Stimulated activated naive B cell treated with anti-CD40 and anti-IgM and Interleukin-4, amounts not matched to agents 10 μg/mL and 1 μg/mL and 100 μg/mL, for 72 hours (primary cell): ENCODE measurements around the gene PRDX4.

Experiments used
- ATAC-seq, 2 donors: fragments of 150-1000 bp; cut with Tn5 transposase; replicated peaks; 2 replicates each; pipeline ENCODE4 v1.10.0; 2021; ENCODE audit warnings: moderate library complexity in 1 of 2
- DNase-seq: peaks from one replicate; pipeline ENCODE4 v3.0.0; 2021
- H3K27ac Mint-ChIP-seq: one replicate; pipeline ENCODE4 v1.8.0; 2022; ENCODE audit warnings: mild to moderate bottlenecking, mixed read lengths
- H3K27me3 Mint-ChIP-seq, 2 donors: one replicate each; pipeline ENCODE4 v1.8.0; 2022; ENCODE audit warnings: mixed read lengths in 2 of 2
- H3K36me3 Mint-ChIP-seq, 2 donors: one replicate each; pipeline ENCODE4 v1.8.0; 2022; ENCODE audit warnings: mixed read lengths in 2 of 2, mild to moderate bottlenecking in 1 of 2
- H3K4me1 Mint-ChIP-seq, 2 donors: one replicate each; pipeline ENCODE4 v1.8.0; 2022; ENCODE audit warnings: mixed read lengths in 2 of 2, mild to moderate bottlenecking in 1 of 2
- H3K4me3 Mint-ChIP-seq, 2 donors: one replicate each; pipeline ENCODE4 v1.8.0; 2022; ENCODE audit warnings: mild to moderate bottlenecking in 2 of 2, mixed read lengths in 2 of 2, moderate library complexity in 1 of 2
- H3K9me3 Mint-ChIP-seq, 2 donors: one replicate each; pipeline ENCODE4 v1.8.0; 2022; ENCODE audit warnings: mixed read lengths in 2 of 2, mild to moderate bottlenecking in 1 of 2

The PRDX4 gene

DNA sequence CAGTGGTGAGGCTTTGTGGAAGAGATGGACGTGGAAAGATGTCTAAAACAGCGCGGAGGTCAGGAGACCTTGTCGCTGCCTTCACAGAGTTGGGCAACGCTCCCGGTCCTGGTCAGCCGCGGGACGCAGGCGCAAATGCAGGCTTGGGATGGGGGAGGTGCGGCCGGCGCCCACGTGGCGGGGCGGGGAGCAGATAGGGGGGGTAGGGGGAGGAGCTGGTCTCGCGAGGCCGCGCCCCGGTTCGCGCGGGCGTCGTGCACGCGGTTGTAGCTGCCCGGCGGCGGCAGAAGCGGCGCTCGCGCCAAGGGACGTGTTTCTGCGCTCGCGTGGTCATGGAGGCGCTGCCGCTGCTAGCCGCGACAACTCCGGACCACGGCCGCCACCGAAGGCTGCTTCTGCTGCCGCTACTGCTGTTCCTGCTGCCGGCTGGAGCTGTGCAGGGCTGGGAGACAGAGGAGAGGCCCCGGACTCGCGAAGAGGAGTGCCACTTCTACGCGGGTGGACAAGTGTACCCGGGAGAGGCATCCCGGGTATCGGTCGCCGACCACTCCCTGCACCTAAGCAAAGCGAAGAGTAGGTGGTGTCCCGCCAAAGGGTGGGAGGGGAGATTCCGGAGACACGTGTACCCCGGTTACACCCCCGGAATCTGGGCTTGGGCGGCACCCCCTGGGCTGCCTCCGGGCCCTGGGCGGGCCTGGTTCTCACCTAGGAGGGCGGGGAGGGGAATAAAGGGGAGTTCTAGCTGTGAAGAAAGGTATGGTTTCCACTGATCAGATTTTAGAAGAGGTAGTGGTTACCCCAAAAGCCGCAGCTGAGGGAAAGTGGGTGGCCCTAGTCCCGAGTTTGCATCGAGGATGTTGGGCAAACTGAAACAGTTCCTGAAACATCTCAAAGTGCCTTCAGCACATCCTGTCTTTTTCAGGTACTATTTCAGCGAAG lies at the start of gene PRDX4:
PRDX4 (plus strand) TSS at position 255 of the 939 bp plus-strand sequence; CDS start at position 333, 78 bp downstream.
- H3K9me3 Mint-ChIP-seq = peaks cover 0 to 5% of the 10 kb centered on the region in 2 donors
- H3K36me3 Mint-ChIP-seq = peaks cover 2 to 4% of the 10 kb centered on the region in 2 donors
- peak within 1 kb of the TSS; percentile 93 for H3K27ac Mint-ChIP-seq
- peaks cover 0 to 8% of the 10 kb centered on the region in 2 donors for H3K27me3 Mint-ChIP-seq
- H3K4me3 Mint-ChIP-seq = peak within 1 kb of the TSS; percentile 86 to 87
- DNase-seq = peak; percentile 74
- H3K4me1 Mint-ChIP-seq = peaks cover 3 to 14% of the 10 kb centered on the region in 2 donors
- peak; percentile 79 to 84 for ATAC-seq

GRCh38 chrX:23621621-23622265 lies 45.5 kb upstream of the PRDX4 start:
- ATAC-seq = no peak
- Mint-ChIP-seq H3K4me3 (no peak overlapping the region), H3K27ac (no peak overlapping the region), H3K9me3 (no peaks in the 10 kb centered on the region), H3K36me3 (no peaks in the 10 kb centered on the region), H3K4me1 (no peaks in the 10 kb centered on the region), H3K27me3 (peaks cover 0 to 4% of the 10 kb centered on the region in 2 donors)
- DNase-seq = no peak

- H3K27ac Mint-ChIP-seq = no peak overlapping the region
- no peaks in the 10 kb centered on the region for H3K9me3 Mint-ChIP-seq
- no peak overlapping the region for H3K4me3 Mint-ChIP-seq
- H3K4me1 Mint-ChIP-seq = no peaks in the 10 kb centered on the region
- no peaks in the 10 kb centered on the region for H3K36me3 Mint-ChIP-seq
- ATAC-seq (no peak), DNase-seq (no peak)
- peaks cover 0 to 4% of the 10 kb centered on the region in 2 donors for H3K27me3 Mint-ChIP-seq
Measured at GRCh38 chrX:23623797-23624196, 43.5 kb upstream of the PRDX4 start.

GRCh38 chrX:23626651-23627050 lies 40.6 kb upstream of the PRDX4 start:
- H3K27ac Mint-ChIP-seq = no peak overlapping the region
- H3K9me3 Mint-ChIP-seq = no peaks in the 10 kb centered on the region
- no peaks in the 10 kb centered on the region for H3K36me3 Mint-ChIP-seq
- H3K4me3 Mint-ChIP-seq = no peak overlapping the region
- no peak for ATAC-seq
- H3K27me3 Mint-ChIP-seq = peaks cover 0 to 9% of the 10 kb centered on the region in 2 donors
- no peaks in the 10 kb centered on the region for H3K4me1 Mint-ChIP-seq
- DNase-seq = no peak

- peaks cover 0 to 9% of the 10 kb centered on the region in 2 donors for H3K27me3 Mint-ChIP-seq
- no peak overlapping the region for H3K4me3 Mint-ChIP-seq
- no peaks in the 10 kb centered on the region for H3K9me3 Mint-ChIP-seq
- no peaks in the 10 kb centered on the region for H3K36me3 Mint-ChIP-seq
- no peak for DNase-seq
- H3K27ac Mint-ChIP-seq = no peak overlapping the region
- ATAC-seq = no peak
- no peaks in the 10 kb centered on the region for H3K4me1 Mint-ChIP-seq
Measured at GRCh38 chrX:23628131-23628530, 39.2 kb upstream of the PRDX4 start.

GRCh38 chrX:23631136-23631535 lies 36.2 kb upstream of the PRDX4 start:
- no peak for ATAC-seq

GRCh38 chrX:23633834-23634580 lies 33.3 kb upstream of the PRDX4 start:
- ATAC-seq = no peak
- Mint-ChIP-seq H3K4me1 (no peaks in the 10 kb centered on the region), H3K27me3 (peaks cover 9 to 14% of the 10 kb centered on the region in 2 donors), H3K36me3 (no peaks in the 10 kb centered on the region), H3K4me3 (no peak overlapping the region), H3K9me3 (no peaks in the 10 kb centered on the region), H3K27ac (no peak overlapping the region)
- DNase-seq = no peak

More at GRCh38 chrX:23631136-23631535, 36.2 kb upstream of the PRDX4 start:
- H3K36me3 Mint-ChIP-seq = no peaks in the 10 kb centered on the region
- no peak overlapping the region for H3K27ac Mint-ChIP-seq
- peaks cover 0 to 5% of the 10 kb centered on the region in 2 donors for H3K27me3 Mint-ChIP-seq
- H3K4me3 Mint-ChIP-seq = no peak overlapping the region
- no peak for DNase-seq
- no peaks in the 10 kb centered on the region for H3K9me3 Mint-ChIP-seq
- H3K4me1 Mint-ChIP-seq = no peaks in the 10 kb centered on the region

- H3K4me1 Mint-ChIP-seq = no peaks in the 10 kb centered on the region
- no peak overlapping the region for H3K27ac Mint-ChIP-seq
- peaks cover 8 to 9% of the 10 kb centered on the region in 2 donors for H3K27me3 Mint-ChIP-seq
- no peaks in the 10 kb centered on the region for H3K36me3 Mint-ChIP-seq
- ATAC-seq = peak in 1 of 2 donors; percentile 31
- peaks cover 5 to 6% of the 10 kb centered on the region in 2 donors for H3K9me3 Mint-ChIP-seq
- H3K4me3 Mint-ChIP-seq = no peak overlapping the region
- DNase-seq = no peak
Measured at GRCh38 chrX:23637187-23637586, 30.1 kb upstream of the PRDX4 start.

- no peak for ATAC-seq
Measured at GRCh38 chrX:23643020-23643419, 24.3 kb upstream of the PRDX4 start.

DNA sequence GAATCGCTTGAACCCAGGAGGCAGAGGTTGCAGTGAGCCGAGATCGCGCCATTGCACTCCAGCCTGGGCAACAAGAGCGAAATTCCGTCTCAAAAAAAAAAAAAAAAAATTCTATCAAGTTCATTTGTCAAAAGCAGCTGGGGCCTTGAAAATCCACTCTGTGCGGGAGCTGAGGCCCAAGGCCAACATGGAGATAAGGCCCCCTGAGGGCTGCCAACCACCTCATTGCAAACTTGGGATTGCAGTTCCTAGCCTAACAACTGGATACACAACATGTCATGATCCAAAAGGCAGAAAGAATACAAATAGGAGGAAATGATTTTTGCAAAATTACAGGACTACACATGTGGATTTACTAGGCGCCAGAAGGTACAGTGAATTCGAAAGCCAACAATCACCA lies 22.5 kb upstream of the PRDX4 start:
- Mint-ChIP-seq H3K27ac (no peak overlapping the region), H3K36me3 (no peaks in the 10 kb centered on the region), H3K9me3 (peaks cover 5 to 6% of the 10 kb centered on the region in 2 donors), H3K4me1 (no peaks in the 10 kb centered on the region), H3K4me3 (no peak overlapping the region), H3K27me3 (peaks cover 0 to 3% of the 10 kb centered on the region in 2 donors)
- ATAC-seq (no peak), DNase-seq (no peak)

More at GRCh38 chrX:23643020-23643419, 24.3 kb upstream of the PRDX4 start:
- no peak overlapping the region for H3K27ac Mint-ChIP-seq
- no peaks in the 10 kb centered on the region for H3K36me3 Mint-ChIP-seq
- no peaks in the 10 kb centered on the region for H3K4me1 Mint-ChIP-seq
- no peak for DNase-seq
- H3K27me3 Mint-ChIP-seq = no peaks in the 10 kb centered on the region
- H3K9me3 Mint-ChIP-seq = peaks cover 5 to 6% of the 10 kb centered on the region in 2 donors
- no peak overlapping the region for H3K4me3 Mint-ChIP-seq

DNA sequence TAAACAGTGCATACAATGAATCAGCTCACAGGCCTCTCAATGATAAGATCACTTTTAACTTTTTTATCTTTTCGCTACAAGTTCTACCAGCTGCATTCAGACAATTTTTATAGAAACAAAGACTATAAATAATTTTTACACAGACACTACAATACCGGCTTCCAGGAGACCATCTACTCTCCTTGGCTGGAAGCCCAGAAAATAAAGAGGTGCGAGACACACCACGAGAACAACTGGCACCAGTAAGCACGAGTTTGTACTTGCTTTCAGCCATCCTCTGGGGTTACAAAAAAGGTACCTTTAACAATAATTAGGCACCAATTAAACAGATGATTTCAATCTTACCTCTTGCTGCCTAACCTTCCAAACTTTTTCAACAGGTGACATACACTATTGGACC lies 11.2 kb upstream of the PRDX4 start:
- no peak overlapping the region for H3K4me3 Mint-ChIP-seq
- peaks cover 0 to 10% of the 10 kb centered on the region in 2 donors for H3K27me3 Mint-ChIP-seq
- ATAC-seq = no peak
- H3K36me3 Mint-ChIP-seq = no peaks in the 10 kb centered on the region
- no peak for DNase-seq
- peaks cover 3 to 7% of the 10 kb centered on the region in 2 donors for H3K4me1 Mint-ChIP-seq
- no peak overlapping the region for H3K27ac Mint-ChIP-seq
- H3K9me3 Mint-ChIP-seq = no peaks in the 10 kb centered on the region

GRCh38 chrX:23656684-23657083 lies 10.6 kb upstream of the PRDX4 start:
- H3K9me3 Mint-ChIP-seq = no peaks in the 10 kb centered on the region
- H3K27ac Mint-ChIP-seq = no peak overlapping the region
- H3K36me3 Mint-ChIP-seq = no peaks in the 10 kb centered on the region
- DNase-seq (no peak), ATAC-seq (no peak)
- no peak overlapping the region for H3K4me3 Mint-ChIP-seq
- peaks cover 3 to 11% of the 10 kb centered on the region in 2 donors for H3K4me1 Mint-ChIP-seq
- peaks cover 0 to 6% of the 10 kb centered on the region in 2 donors for H3K27me3 Mint-ChIP-seq

DNA sequence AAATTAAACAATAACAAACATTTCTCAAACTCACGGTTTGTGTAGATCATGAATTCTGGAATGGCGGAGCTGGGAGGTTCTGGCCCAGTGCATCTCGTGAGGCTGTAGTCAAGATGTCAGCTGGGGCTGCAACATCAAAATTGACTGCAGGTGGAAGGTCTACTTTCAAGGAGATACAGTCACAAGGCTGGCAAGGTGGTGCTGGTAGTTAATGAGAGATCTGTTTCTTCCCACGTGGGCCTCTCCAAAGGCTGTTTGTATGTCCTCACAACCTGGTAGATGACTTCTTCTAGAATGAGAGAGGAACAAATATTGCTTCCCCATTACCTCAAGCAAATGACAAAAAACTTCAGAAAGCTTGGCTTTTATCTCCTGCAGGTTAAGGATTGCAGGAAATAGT lies 8.0 kb upstream of the PRDX4 start:
- ATAC-seq (no peak), DNase-seq (no peak)
- Mint-ChIP-seq H3K4me3 (no peak overlapping the region), H3K4me1 (peaks cover 6 to 19% of the 10 kb centered on the region in 2 donors), H3K36me3 (no peaks in the 10 kb centered on the region), H3K27ac (no peak overlapping the region), H3K27me3 (peaks cover 0 to 6% of the 10 kb centered on the region in 2 donors), H3K9me3 (no peaks in the 10 kb centered on the region)
